Ishikawa (cell line): Measurements from ENCODE around the gene BICDL2.

Experiments used
- CEBPB ChIP-seq: IDR thresholded peaks from 2 replicates; pipeline ENCODE4 v1.6.1; 2012
- CREB1 ChIP-seq: IDR thresholded peaks from 2 replicates; pipeline ENCODE4 v1.6.1; 2012; ENCODE audit warnings: low read depth
- EGR1 ChIP-seq: IDR thresholded peaks from 2 replicates; pipeline ENCODE4 v1.6.1; 2012
- EP300 ChIP-seq: IDR thresholded peaks from 2 replicates; pipeline ENCODE4 v1.6.1; 2012; ENCODE audit warnings: borderline replicate concordance
- FOXM1 ChIP-seq: IDR thresholded peaks from 2 replicates; pipeline ENCODE4 v1.6.1; 2012; ENCODE audit warnings: low read depth, borderline replicate concordance
- NFIC ChIP-seq: IDR thresholded peaks from 2 replicates; pipeline ENCODE4 v1.6.1; 2012
- RAD21 ChIP-seq: IDR thresholded peaks from 2 replicates; pipeline ENCODE4 v1.6.1; 2012; ENCODE audit warnings: low read depth
- REST ChIP-seq: IDR thresholded peaks from 2 replicates; pipeline ENCODE4 v1.6.1; 2012; ENCODE audit warnings: low read depth, mild to moderate bottlenecking
- TAF1 ChIP-seq: IDR thresholded peaks from 2 replicates; pipeline ENCODE4 v1.6.1; 2012; ENCODE audit warnings: low read depth, mild to moderate bottlenecking
- TCF12 ChIP-seq: IDR thresholded peaks from 2 replicates; pipeline ENCODE4 v1.6.1; 2012; ENCODE audit warnings: low read depth
- TEAD4 ChIP-seq: IDR thresholded peaks from 2 replicates; pipeline ENCODE4 v1.6.1; 2012
- YY1 ChIP-seq: IDR thresholded peaks from 2 replicates; pipeline ENCODE4 v1.6.1; 2012; ENCODE audit warnings: low read depth
- ZBTB7A ChIP-seq: IDR thresholded peaks from 2 replicates; pipeline ENCODE4 v1.6.1; 2012; ENCODE audit warnings: low read depth
- TF ChIP-seq, protein P1 (sequence below): IDR thresholded peaks from 2 replicates; pipeline ENCODE4 v1.6.1; 2012
- TF ChIP-seq, protein P2 (sequence below): IDR thresholded peaks from 2 replicates; pipeline ENCODE4 v1.6.1; 2012

Gene BICDL2

DNA sequence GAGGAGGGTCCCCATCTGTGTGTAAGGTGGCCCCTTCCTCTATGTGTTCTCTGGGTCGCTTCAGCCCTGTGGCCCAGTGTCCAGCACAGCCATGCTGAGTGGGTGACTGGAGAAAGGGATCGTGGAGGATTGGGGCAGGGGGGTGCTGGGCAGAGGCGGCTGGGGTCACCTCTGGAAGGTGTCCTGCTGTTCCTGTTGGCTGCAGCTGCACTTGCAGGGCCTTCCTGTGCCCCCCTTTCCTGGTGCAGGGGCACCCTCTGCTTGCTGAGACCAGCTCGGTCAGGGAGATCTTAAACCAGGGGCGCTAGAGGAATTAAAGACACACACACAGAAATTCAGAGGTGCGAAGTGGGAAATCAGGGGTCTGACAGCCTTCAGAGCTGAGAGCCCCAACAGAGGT lies 39.8 kb upstream of the BICDL2 start:
- TF ChIP-seq CEBPB (no peak), FOXM1 (no peak), EP300 (no peak), TEAD4 (no peak)

DNA sequence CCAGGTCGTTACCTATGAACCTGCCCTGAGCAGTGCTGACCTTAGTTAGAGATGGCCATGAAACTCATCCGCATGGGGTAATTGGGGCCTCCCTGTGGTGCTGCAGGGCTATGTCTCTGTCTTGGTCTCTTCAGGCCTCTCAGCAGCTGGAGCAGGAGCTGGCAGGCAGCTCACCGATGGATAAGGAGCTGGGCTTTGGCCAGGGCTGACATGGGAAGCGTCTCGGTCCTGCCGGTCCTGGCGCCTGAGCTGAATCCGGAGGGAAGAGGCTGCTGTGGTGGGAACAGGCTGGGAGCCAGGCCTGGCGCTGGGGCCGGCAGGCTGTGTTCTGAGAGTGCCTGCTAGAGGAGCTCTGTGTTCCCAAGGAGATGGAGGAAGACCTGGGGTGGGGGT lies 38.8 kb upstream of the BICDL2 start:
- TF ChIP-seq, protein P1, sequence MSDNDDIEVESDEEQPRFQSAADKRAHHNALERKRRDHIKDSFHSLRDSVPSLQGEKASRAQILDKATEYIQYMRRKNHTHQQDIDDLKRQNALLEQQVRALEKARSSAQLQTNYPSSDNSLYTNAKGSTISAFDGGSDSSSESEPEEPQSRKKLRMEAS, result no peak
- TF ChIP-seq TAF1, result no peak
- TF ChIP-seq YY1, result no peak
- TF ChIP-seq EP300, result no peak
- no peak for TF ChIP-seq NFIC
- no peak for TF ChIP-seq CEBPB
- no peak for TF ChIP-seq TCF12
- no peak for TF ChIP-seq TEAD4
- no peak for TF ChIP-seq REST
- no peak for TF ChIP-seq FOXM1
- TF ChIP-seq ZBTB7A, result no peak
- no peak for TF ChIP-seq CREB1

DNA sequence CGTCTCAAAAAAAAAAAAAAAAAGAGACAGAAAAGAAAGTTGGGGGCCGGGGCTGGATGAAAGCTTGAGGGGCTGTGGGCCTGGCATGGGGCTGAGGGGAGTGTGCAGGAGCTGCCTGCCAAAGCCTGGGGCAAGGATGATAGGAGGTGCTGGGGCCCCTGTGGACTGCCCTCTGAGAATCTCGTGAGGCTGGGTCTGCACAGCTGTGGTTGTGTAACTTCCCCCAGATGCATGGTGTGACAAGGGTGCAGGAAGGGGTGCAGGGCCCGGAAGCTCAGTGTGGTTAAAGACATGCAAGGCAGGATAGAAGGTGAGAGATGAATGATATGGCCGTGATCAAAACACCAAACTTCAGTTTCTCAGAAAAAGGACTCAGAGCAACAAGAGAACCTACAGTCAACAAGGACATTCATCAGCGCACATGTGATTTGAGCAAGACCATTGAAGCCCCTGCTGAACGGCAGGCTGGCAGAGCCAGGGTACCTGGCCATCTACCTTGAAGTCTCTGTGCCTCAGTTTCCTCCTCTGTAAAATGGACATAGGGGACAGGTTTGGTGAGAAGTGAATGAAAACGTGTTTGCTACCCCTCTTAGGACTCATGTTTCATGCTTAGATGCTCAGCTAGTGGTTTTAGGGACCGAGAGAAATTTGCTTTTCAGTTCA lies 38.2 kb upstream of the BICDL2 start:
- TF ChIP-seq, protein P2, sequence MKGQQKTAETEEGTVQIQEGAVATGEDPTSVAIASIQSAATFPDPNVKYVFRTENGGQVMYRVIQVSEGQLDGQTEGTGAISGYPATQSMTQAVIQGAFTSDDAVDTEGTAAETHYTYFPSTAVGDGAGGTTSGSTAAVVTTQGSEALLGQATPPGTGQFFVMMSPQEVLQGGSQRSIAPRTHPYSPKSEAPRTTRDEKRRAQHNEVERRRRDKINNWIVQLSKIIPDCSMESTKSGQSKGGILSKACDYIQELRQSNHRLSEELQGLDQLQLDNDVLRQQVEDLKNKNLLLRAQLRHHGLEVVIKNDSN, result no peak
- TF ChIP-seq REST (no peak), EGR1 (no peak), CREB1 (no peak), EP300 (no peak), YY1 (no peak), ZBTB7A (no peak), TAF1 (no peak), RAD21 (no peak), TCF12 (no peak), FOXM1 (no peak), NFIC (no peak), CEBPB (no peak), TEAD4 (no peak)
- TF ChIP-seq, protein P1, result no peak

DNA sequence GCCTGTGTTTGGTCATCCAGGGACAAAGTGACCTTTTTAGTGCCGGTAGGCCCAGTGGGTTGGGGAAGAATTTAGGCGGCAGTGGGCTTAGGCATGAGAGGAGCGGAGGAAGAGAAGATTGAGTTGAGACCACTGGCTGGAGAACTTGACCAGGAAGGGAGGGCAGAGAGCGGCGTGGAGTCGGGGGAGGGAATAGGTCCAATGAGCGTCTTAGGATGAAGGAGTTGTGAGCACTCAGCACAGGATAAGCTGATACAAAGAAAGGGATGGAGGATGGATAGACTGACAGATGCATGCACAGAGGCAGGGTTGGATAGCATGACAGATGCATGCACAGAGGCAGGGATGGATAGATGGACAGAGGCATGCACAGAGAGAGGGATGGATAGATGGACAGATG lies 36.7 kb upstream of the BICDL2 start:
- TF ChIP-seq CEBPB (no peak), EP300 (no peak), FOXM1 (no peak), TCF12 (no peak), NFIC (no peak), CREB1 (no peak), REST (no peak), RAD21 (no peak), TAF1 (no peak)
- TF ChIP-seq, protein P2, result no peak

- no peak for TF ChIP-seq TCF12
- no peak for TF ChIP-seq CREB1
- TF ChIP-seq CEBPB, result no peak
Measured at GRCh38 chr16:3071655-3072054, 34.9 kb upstream of the BICDL2 start.
